Type B pancreatic cell (in vitro differentiated cells): ENCODE measurements around the gene SCLT1. TPM values are rescaled to one million over a fixed set of nuclear protein-coding genes. Genes with fewer than 3 reads are reported as not detected.

ENCODE experiments used
- DNase-seq: peaks from one replicate; pipeline ENCODE4 v3.0.0; 2021; ENCODE audit warnings: mixed read lengths; ENCODE audit not compliant: unreplicated experiment; ENCODE audit errors: extremely low spot score
- H3K27ac Mint-ChIP-seq: 2 replicates; pipeline ENCODE4 v1.8.0; 2021; ENCODE audit warnings: mild to moderate bottlenecking, mixed read lengths
- H3K27me3 Mint-ChIP-seq: 2 replicates; pipeline ENCODE4 v1.8.0; 2021; ENCODE audit warnings: mixed read lengths
- H3K36me3 Mint-ChIP-seq: 2 replicates; pipeline ENCODE4 v1.8.0; 2021; ENCODE audit warnings: mixed read lengths
- H3K4me1 Mint-ChIP-seq: one replicate; pipeline ENCODE4 v1.8.0; 2021; ENCODE audit warnings: mixed read lengths; ENCODE audit not compliant: unreplicated experiment
- H3K4me3 Mint-ChIP-seq: 2 replicates; pipeline ENCODE4 v1.8.0; 2021; ENCODE audit warnings: mild to moderate bottlenecking, mixed read lengths
- H3K9me3 Mint-ChIP-seq: 2 replicates; pipeline ENCODE4 v1.8.0; 2021; ENCODE audit warnings: mixed read lengths
- CTCF ChIP-seq: fragments of 200-600 bp; sonication (generic); conservative IDR thresholded peaks from 2 replicates; pipeline ENCODE4 v1.5.0; 2021; ENCODE audit warnings: antibody characterized with exemption, mild to moderate bottlenecking
- total RNA-seq: library from RNA; stranded (reverse); gene quantifications from 2 replicates; pipeline ENCODE4 v1.2.1, GENCODE V29; 2021; ENCODE audit warnings: low replicate concordance

SCLT1 gene
- total RNA-seq, 1 donor from 2014 or later: 21.2 TPM

DNA sequence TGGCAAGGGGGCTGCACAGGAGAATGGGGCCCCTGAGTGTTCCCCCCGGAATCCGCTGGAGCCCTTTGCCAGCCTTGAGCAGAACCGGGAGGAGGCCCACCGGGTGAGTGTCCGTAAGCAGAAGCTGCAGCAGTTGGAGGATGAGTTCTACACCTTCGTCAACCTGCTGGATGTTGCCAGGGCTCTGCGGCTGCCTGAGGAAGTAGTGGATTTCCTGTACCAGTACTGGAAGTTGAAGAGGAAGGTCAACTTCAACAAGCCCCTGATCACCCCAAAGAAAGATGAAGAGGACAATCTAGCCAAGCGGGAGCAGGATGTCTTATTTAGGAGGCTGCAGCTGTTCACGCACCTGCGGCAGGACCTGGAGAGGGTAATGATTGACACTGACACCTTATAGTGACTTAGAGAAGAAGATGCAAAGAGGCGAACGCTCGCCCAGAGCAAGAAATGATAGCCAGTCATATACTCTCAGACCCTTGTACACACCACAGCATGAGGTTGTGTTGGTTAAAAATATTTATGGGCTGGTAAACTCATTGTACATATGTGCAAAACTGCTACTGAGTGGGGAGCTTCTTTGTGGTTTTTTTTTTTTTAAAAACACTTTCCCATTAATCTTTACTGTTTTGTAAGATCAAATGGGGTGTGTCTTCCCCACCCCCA is 231.4 kb downstream of the SCLT1 start:
- Mint-ChIP-seq H3K27ac (no peak overlapping the region), H3K9me3 (no peaks in the 10 kb centered on the region), H3K4me1 (peaks cover 30% of the 10 kb centered on the region), H3K4me3 (no peak overlapping the region), H3K27me3 (no peaks in the 10 kb centered on the region), H3K36me3 (peaks cover 43% of the 10 kb centered on the region)
- TF ChIP-seq CTCF: no peak
- DNase-seq: no peak

DNA sequence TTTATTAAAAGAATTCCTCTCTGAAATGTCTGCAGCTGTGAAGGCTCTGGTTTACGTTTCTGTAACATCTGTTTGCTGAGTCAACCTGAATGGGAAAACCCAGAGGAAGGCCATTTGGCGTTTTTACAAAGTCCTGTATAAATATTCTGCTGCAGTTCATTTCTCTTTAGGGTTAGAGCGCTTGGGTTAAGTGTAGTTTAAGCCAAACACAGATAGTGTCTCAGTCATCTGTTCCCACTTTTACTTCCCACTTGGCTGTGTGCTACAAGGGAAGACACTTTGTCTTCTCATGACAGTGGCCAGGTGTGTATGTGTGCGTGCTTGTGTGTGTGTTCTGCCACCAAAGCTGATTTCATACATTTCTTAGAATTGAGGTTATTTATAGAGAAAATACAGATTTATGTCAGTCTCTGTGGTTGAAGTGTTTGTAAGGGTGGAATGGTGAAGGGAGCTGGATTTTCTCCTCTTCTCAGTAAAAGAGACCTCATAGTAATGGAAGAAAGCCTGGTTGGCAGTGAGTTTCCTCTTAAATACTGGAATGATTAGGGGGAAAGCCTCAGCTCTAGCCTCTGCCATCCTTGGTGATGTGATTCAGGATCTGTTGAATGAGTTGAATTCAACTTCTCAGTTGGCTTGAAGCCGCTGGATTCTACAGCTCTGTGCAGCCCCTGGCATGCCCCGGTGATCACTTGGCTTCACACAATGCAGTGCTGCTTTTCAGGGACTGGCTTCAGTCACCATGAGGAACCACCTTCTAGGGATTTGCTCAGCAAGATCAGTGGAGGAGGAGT is 233.3 kb downstream of the SCLT1 start:
- TF ChIP-seq CTCF: no peak
- Mint-ChIP-seq H3K27ac (no peak overlapping the region), H3K9me3 (no peaks in the 10 kb centered on the region), H3K27me3 (no peaks in the 10 kb centered on the region), H3K4me1 (peaks cover 30% of the 10 kb centered on the region), H3K4me3 (no peak overlapping the region), H3K36me3 (peaks cover 47% of the 10 kb centered on the region)
- no peak for DNase-seq

- peaks cover 50% of the 10 kb centered on the region for H3K36me3 Mint-ChIP-seq
- no peak overlapping the region for H3K27ac Mint-ChIP-seq
- no peaks in the 10 kb centered on the region for H3K9me3 Mint-ChIP-seq
- no peak for DNase-seq
- TF ChIP-seq CTCF: no peak
- peaks cover 30% of the 10 kb centered on the region for H3K4me1 Mint-ChIP-seq
- H3K4me3 Mint-ChIP-seq: no peak overlapping the region
- no peaks in the 10 kb centered on the region for H3K27me3 Mint-ChIP-seq
Measured at GRCh38 chr4:128858879-128859671, 234.3 kb downstream of the SCLT1 start.

DNA sequence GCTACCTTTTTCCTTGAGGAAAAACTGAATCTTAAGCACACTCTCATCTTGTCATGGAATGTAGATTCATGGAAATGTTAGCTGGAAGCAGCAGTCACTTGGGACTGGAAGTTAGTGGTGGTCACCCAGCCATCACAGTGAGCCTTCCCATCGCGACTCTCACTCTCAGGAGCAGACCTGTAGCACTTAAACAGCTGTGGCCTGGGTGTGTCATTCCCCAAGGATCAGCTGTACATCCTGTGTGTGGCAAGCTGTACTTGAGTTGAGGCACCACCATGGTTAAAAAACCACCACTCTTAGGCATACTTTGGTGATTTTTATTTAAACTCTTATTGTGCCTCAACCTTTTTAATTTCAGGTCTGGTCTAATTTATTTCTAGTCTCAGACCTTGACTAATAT is 237.1 kb downstream of the SCLT1 start:
- H3K9me3 Mint-ChIP-seq: no peaks in the 10 kb centered on the region
- no peak for DNase-seq
- H3K4me3 Mint-ChIP-seq: no peak overlapping the region
- peaks cover 55% of the 10 kb centered on the region for H3K36me3 Mint-ChIP-seq
- peaks cover 20% of the 10 kb centered on the region for H3K4me1 Mint-ChIP-seq
- no peak overlapping the region for H3K27ac Mint-ChIP-seq
- no peaks in the 10 kb centered on the region for H3K27me3 Mint-ChIP-seq
- no peak for TF ChIP-seq CTCF

- Mint-ChIP-seq H3K4me1 (peaks cover 20% of the 10 kb centered on the region), H3K36me3 (peaks cover 54% of the 10 kb centered on the region), H3K27ac (no peak overlapping the region), H3K4me3 (no peak overlapping the region), H3K27me3 (no peaks in the 10 kb centered on the region), H3K9me3 (no peaks in the 10 kb centered on the region)
- DNase-seq: no peak
- TF ChIP-seq CTCF: no peak
Measured at GRCh38 chr4:128855621-128856020, 237.7 kb downstream of the SCLT1 start.
